ENCODE data around the gene MIER2.
"Not testable (repeated sequence)": the region's sequence is repeated elsewhere in the genome, so short reads cannot be mapped to it uniquely, and the experiment has no call there.

The MIER2 gene

GRCh38 chr19:277581-278165 is 66.9 kb downstream of the MIER2 start:
- no peak for TF ChIP-seq POLR2A (IDR thresholded peaks at IDR 0.05; ENCODE audit: low read depth, low read length)
- DNase-seq (ENCODE audit: insufficient read length, low spot score) = no peak
- no peak for FAIRE-seq

GRCh38 chr19:277131-277530 is 67.5 kb downstream of the MIER2 start:
- no peak for TF ChIP-seq POLR2A (IDR thresholded peaks at IDR 0.05; ENCODE audit: low read depth, low read length)
- FAIRE-seq (no peak), DNase-seq (ENCODE audit: insufficient read length, low spot score) (no peak)

DNA sequence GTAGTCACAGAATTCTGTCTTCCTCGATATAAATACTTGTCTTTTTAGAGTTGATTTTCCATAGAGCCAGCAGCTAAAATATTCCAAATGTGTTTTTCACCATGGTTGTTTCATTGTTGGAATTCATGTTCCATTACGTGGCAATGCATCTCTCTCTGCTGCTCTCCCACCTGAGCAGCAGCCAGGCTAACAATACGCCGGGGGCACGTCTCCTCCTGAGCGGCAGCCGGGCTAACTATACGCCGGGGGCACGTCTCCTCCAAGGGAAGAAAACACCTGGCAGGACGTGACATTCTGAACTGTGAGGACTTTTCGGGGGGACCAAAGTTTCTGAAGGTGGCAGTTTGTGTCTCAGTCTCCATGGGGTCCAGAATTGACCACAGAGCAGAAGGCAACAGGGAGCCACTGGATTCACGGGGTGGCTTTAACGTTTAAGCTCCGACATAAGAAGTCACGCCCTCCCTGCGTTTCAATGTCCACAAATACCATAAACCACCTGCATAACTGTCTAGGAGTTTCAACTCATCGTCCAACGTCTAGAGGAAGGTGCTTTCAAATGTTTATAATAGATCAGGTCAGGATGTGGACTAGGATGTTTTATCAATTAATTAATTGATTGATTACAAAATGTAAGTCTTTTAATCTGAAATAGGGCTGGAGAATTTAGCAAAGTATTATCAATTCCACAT is 68.5 kb downstream of the MIER2 start:
- no peak for FAIRE-seq
- DNase-seq (ENCODE audit: insufficient read length, low spot score) = no peak
- TF ChIP-seq POLR2A (IDR thresholded peaks at IDR 0.05; ENCODE audit: low read depth, low read length) = no peak

GRCh38 chr19:275000-275399 is 69.6 kb downstream of the MIER2 start:
- FAIRE-seq (no peak), DNase-seq (ENCODE audit: insufficient read length, low spot score) (no peak)
- no peak for TF ChIP-seq POLR2A (IDR thresholded peaks at IDR 0.05; ENCODE audit: low read depth, low read length)

GRCh38 chr19:273393-273792 is 71.2 kb downstream of the MIER2 start:
- TF ChIP-seq POLR2A (IDR thresholded peaks at IDR 0.05; ENCODE audit: low read depth, low read length) = no peak
- FAIRE-seq = no peak
- DNase-seq (ENCODE audit: insufficient read length, low spot score) = no peak

- no peak for DNase-seq (ENCODE audit: insufficient read length, low spot score)
- FAIRE-seq = no peak
- TF ChIP-seq POLR2A (IDR thresholded peaks at IDR 0.05; ENCODE audit: low read depth, low read length) = no peak
Measured at GRCh38 chr19:271856-272255, 72.7 kb downstream of the MIER2 start.

DNA sequence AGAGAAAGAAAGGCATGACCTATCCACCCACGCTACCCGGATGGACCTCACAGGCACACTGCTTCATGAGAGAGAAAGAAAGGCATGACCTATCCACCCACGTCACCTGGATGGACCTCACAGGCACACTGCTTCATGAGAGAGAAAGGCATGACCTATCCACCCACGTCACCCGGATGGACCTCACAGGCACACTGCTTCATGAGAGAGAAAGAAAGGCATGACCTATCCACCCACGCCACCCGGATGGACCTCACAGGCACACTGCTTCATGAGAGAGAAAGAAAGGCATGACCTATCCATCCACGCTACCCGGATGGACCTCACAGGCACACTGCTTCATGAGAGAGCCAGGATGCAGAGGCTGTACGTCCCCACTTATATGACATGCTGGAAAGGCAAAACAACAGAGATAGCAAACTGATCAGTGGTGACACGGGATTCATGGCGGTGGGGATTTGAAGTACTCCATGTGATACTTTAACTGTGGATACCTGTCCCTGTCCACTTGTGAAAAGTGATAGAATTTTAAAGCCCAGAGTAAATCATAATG is 73.8 kb downstream of the MIER2 start:
- FAIRE-seq; DNase-seq (ENCODE audit: insufficient read length, low spot score): not testable (repeated sequence)

DNA sequence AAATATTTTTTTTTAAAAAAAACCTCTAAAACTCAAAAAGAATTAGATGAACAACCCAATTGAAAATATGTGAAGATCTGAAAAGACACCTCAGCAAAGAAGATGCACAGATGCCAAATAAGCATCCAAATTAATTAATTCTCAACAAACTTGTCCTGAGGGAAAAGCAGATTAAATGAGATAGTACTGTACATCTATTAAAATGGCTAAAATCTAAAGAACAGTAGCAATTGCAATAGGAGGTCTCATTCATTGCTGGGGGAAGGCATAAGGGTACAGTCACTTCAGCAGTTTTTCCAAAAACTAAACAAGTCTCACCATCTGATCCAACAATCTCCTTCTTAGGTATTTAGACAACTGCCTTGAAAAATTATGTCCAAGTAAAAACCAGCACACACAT is 75.4 kb downstream of the MIER2 start:
- no peak for TF ChIP-seq POLR2A (IDR thresholded peaks at IDR 0.05; ENCODE audit: low read depth, low read length)
- no peak for FAIRE-seq
- DNase-seq (ENCODE audit: insufficient read length, low spot score) = no peak

DNA sequence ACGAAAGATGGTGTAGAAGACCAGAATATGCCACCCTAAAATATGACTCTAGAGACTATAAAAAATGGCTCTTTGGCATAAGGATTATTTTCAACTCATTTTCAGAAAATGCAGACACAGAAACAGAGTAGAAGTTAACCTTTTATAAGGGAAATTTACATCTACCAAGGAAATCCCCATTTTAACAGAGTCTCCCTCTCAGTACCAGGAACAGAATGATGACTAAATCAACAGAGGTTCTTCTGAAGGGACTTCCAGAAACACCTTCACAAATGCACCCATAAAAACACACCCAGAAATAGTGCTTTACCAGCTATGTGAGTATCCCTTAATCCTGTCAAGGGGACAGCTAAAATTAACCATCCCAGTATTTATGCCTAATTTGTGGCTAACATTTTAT is 82.5 kb downstream of the MIER2 start:
- no peak for TF ChIP-seq POLR2A (IDR thresholded peaks at IDR 0.05; ENCODE audit: low read depth, low read length)
- FAIRE-seq (no peak), DNase-seq (ENCODE audit: insufficient read length, low spot score) (no peak)

GRCh38 chr19:256804-257203 is 87.8 kb downstream of the MIER2 start:
- DNase-seq (ENCODE audit: insufficient read length, low spot score); FAIRE-seq: not testable (repeated sequence)
